Measurements from ENCODE around the gene TNFAIP8. TPM values are rescaled to one million over a fixed set of nuclear protein-coding genes. Genes with fewer than 3 reads are reported as not detected.
A peak's percentile ranks its signal among the peaks of the same experiment; 100 is the strongest.

Gene TNFAIP8
- total RNA-seq, 1 donor from 2014 or later: 25.9 TPM

DNA sequence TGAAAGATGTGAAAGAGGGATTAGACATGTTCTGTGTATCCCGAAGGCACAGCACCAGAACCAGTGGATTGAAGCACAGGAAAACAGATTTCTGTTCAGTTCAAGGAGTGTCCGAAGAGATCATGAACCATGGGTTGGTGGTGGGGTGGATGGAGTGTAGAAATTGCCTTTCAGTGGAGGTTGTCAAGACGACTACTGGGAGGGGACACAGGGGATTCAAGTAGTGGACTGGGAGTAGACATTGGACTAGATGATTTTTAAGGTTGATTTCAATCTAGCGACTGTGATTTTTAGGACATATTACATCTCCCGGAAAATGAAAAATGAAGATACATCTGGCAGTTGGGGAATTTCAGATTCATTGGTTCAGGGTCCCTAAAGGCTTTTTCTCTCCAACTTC is 35.9 kb upstream of the TNFAIP8 start:
- Mint-ChIP-seq H3K4me3 (ENCODE audit: unreplicated experiment) (no peak overlapping the region), H3K4me1 (ENCODE audit: low read depth, unreplicated experiment) (peaks cover 44% of the 10 kb centered on the region), H3K27ac (ENCODE audit: unreplicated experiment) (no peak overlapping the region), H3K9me3 (ENCODE audit: unreplicated experiment) (no peaks in the 10 kb centered on the region), H3K27me3 (ENCODE audit: low read depth, unreplicated experiment) (no peaks in the 10 kb centered on the region), H3K36me3 (ENCODE audit: low read depth, unreplicated experiment) (peaks cover 4% of the 10 kb centered on the region)
- DNase-seq (ENCODE audit: low read depth) (no peak), FAIRE-seq (no peak)
- Histone ChIP-seq H3K4me2 (ENCODE audit: low read length) (no peak overlapping the region), H3K36me3 (ENCODE audit: insufficient read depth, low read length) (no peaks in the 10 kb centered on the region), H3K27ac (ENCODE audit: low read depth, low read length) (no peak overlapping the region), H3K4me1 (ENCODE audit: insufficient read depth, low read length) (peaks cover 34% of the 10 kb centered on the region), H3K9ac (ENCODE audit: low read length) (no peak overlapping the region), H3K9me3 (ENCODE audit: insufficient read depth, low read depth, low read length) (no peaks in the 10 kb centered on the region), H4K20me1 (ENCODE audit: insufficient read depth, low read length) (no peaks in the 10 kb centered on the region), H3K4me3 (ENCODE audit: insufficient read depth, low read depth, low read length) (no peak overlapping the region), H3K27me3 (ENCODE audit: insufficient read depth, low read length) (no peaks in the 10 kb centered on the region), H3K79me2 (ENCODE audit: insufficient read depth, low read length) (peaks cover 7% of the 10 kb centered on the region), H2AFZ (ENCODE audit: low read depth, low read length) (no peak overlapping the region)
- TF ChIP-seq, protein P1, sequence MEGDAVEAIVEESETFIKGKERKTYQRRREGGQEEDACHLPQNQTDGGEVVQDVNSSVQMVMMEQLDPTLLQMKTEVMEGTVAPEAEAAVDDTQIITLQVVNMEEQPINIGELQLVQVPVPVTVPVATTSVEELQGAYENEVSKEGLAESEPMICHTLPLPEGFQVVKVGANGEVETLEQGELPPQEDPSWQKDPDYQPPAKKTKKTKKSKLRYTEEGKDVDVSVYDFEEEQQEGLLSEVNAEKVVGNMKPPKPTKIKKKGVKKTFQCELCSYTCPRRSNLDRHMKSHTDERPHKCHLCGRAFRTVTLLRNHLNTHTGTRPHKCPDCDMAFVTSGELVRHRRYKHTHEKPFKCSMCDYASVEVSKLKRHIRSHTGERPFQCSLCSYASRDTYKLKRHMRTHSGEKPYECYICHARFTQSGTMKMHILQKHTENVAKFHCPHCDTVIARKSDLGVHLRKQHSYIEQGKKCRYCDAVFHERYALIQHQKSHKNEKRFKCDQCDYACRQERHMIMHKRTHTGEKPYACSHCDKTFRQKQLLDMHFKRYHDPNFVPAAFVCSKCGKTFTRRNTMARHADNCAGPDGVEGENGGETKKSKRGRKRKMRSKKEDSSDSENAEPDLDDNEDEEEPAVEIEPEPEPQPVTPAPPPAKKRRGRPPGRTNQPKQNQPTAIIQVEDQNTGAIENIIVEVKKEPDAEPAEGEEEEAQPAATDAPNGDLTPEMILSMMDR (IDR thresholded peaks at IDR 0.05; ENCODE audit: insufficient read depth, low read depth, low read length): no peak
- no peak for TF ChIP-seq EZH2 (IDR thresholded peaks at IDR 0.05; ENCODE audit: insufficient read depth, low read length)

DNA sequence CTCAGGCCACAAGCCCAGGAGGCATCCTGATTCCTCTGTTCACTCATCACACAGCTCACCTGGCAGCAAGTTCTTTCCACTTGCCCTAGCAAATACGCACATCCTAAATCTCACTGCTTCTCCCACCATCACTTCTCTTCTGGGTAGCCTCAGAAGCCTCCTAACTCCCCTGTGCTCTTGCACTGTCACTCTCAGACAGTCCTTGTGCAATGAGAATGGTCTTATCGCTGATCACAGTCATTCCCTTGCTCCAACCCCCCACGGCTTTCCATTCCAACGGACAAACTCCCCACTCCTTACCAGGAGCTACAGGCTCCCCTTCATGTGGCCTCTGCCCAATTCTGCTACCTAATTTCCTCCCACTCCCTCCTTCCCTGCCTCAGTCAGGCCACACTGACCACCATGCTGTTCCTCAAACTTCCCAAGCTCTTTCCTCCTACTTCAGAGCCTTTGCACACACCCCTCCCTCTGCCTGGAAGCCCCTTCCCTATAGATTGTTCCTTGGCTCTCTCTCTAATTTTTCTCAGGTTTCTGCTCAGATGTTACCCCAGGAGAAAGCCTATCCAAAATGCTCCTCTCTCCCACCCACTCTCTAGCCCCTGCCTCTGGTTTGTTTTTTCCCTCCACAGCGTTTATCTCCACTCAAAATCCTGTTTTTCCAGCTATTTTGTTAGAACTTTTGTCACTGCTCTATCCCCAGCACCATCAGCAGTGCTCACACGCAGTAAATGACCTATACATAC is 34.1 kb upstream of the TNFAIP8 start:
- H3K4me1 ChIP-seq (ENCODE audit: insufficient read depth, low read length): peaks cover 31% of the 10 kb centered on the region
- FAIRE-seq (no peak), DNase-seq (ENCODE audit: low read depth) (no peak)
- H3K27me3 ChIP-seq (ENCODE audit: insufficient read depth, low read length): no peaks in the 10 kb centered on the region
- peaks cover 18% of the 10 kb centered on the region for H3K79me2 ChIP-seq (ENCODE audit: insufficient read depth, low read length)
- H4K20me1 ChIP-seq (ENCODE audit: insufficient read depth, low read length): no peaks in the 10 kb centered on the region
- no peak overlapping the region for H3K4me3 ChIP-seq (ENCODE audit: insufficient read depth, low read depth, low read length)
- Mint-ChIP-seq H3K9me3 (ENCODE audit: unreplicated experiment) (no peaks in the 10 kb centered on the region), H3K27ac (ENCODE audit: unreplicated experiment) (no peak overlapping the region), H3K4me3 (ENCODE audit: unreplicated experiment) (peak overlapping the region; percentile 43), H3K36me3 (ENCODE audit: low read depth, unreplicated experiment) (peaks cover 4% of the 10 kb centered on the region), H3K27me3 (ENCODE audit: low read depth, unreplicated experiment) (no peaks in the 10 kb centered on the region), H3K4me1 (ENCODE audit: low read depth, unreplicated experiment) (peaks cover 51% of the 10 kb centered on the region)
- H3K9ac ChIP-seq (ENCODE audit: low read length): no peak overlapping the region
- TF ChIP-seq EZH2 (IDR thresholded peaks at IDR 0.05; ENCODE audit: insufficient read depth, low read length): no peak
- TF ChIP-seq, protein P1 (IDR thresholded peaks at IDR 0.05; ENCODE audit: insufficient read depth, low read depth, low read length): no peak
- no peak overlapping the region for H2AFZ ChIP-seq (ENCODE audit: low read depth, low read length)
- H3K36me3 ChIP-seq (ENCODE audit: insufficient read depth, low read length): no peaks in the 10 kb centered on the region
- H3K9me3 ChIP-seq (ENCODE audit: insufficient read depth, low read depth, low read length): no peaks in the 10 kb centered on the region
- H3K4me2 ChIP-seq (ENCODE audit: low read length): no peak overlapping the region
- no peak overlapping the region for H3K27ac ChIP-seq (ENCODE audit: low read depth, low read length)

DNA sequence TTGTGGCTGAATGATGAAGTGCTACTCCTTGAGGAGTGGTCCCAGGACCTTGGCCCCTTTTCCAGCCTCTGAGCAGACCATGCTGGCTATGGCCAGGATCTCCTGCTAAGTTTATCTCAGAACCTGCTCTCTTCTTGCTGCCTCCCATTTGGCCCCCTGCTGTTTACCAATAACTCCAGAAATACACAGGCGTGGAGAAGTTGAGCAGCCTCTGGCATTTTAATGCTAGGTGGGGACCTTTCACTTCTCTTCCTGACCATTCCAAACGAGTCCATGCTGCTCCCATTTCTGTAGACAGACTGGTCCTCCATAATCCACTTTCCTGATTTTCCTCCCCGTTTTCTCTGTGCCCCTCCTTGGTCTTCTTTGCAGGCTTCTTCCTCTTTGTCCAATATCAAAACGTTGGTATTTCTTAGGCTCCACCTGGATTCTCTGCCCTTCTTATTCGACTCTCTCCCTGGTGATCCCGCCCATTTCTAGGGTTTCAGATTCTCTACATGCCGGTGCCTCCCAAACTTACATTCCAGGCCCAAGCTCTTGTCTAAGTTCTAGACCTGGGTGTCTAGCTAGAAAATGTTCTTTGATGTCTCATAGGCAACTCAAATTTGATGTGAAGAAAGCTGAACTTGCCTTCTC is 33.4 kb upstream of the TNFAIP8 start:
- Histone ChIP-seq H3K4me1 (ENCODE audit: insufficient read depth, low read length) (peaks cover 37% of the 10 kb centered on the region), H3K9ac (ENCODE audit: low read length) (no peak overlapping the region), H3K27me3 (ENCODE audit: insufficient read depth, low read length) (no peaks in the 10 kb centered on the region), H3K9me3 (ENCODE audit: insufficient read depth, low read depth, low read length) (no peaks in the 10 kb centered on the region), H3K27ac (ENCODE audit: low read depth, low read length) (peak overlapping the region; percentile 72), H2AFZ (ENCODE audit: low read depth, low read length) (no peak overlapping the region), H3K4me2 (ENCODE audit: low read length) (peak overlapping the region; percentile 67), H3K79me2 (ENCODE audit: insufficient read depth, low read length) (peaks cover 18% of the 10 kb centered on the region), H4K20me1 (ENCODE audit: insufficient read depth, low read length) (no peaks in the 10 kb centered on the region), H3K4me3 (ENCODE audit: insufficient read depth, low read depth, low read length) (no peak overlapping the region), H3K36me3 (ENCODE audit: insufficient read depth, low read length) (no peaks in the 10 kb centered on the region)
- DNase-seq (ENCODE audit: low read depth) (no peak), FAIRE-seq (no peak)
- Mint-ChIP-seq H3K27me3 (ENCODE audit: low read depth, unreplicated experiment) (no peaks in the 10 kb centered on the region), H3K36me3 (ENCODE audit: low read depth, unreplicated experiment) (peaks cover 4% of the 10 kb centered on the region), H3K27ac (ENCODE audit: unreplicated experiment) (peak overlapping the region; percentile 90), H3K4me1 (ENCODE audit: low read depth, unreplicated experiment) (peaks cover 54% of the 10 kb centered on the region), H3K9me3 (ENCODE audit: unreplicated experiment) (no peaks in the 10 kb centered on the region), H3K4me3 (ENCODE audit: unreplicated experiment) (peak overlapping the region; percentile 4)
- no peak for TF ChIP-seq EZH2 (IDR thresholded peaks at IDR 0.05; ENCODE audit: insufficient read depth, low read length)
- TF ChIP-seq, protein P1 (IDR thresholded peaks at IDR 0.05; ENCODE audit: insufficient read depth, low read depth, low read length): no peak
